ENCODE measurements around the gene C1orf198. TPM values are rescaled to one million over a fixed set of nuclear protein-coding genes. Genes with fewer than 3 reads are reported as not detected.

C1orf198 gene
- total and polyA plus RNA-seq, 2 experiments from 2014 or later, result 76.2 to 123 TPM

DNA sequence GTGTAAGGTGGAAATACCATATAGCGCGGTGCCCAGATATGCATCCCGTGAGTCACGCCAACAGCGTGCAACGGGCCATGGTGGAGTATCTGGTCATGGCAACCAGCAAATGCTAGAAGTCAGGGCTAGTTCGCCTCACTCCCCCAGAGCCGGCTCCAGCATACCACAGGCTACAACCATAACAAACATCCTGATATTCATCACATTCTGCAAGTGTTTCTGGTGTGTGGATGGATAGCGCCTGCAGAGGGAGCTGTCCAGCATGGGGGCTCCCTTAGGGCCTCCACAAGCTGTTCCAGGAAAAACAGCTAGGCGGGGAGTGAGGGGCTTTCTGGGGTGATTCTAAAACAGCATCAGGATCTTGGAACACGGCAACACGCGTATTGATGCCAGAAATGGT, 6.8 kb downstream of the C1orf198 start:
- Histone ChIP-seq H3K4me2 (ENCODE audit: unreplicated experiment) (no peak overlapping the region), H3K9me2 (ENCODE audit: insufficient read depth) (no peaks in the 10 kb centered on the region), H3K4me3 (no peak overlapping the region), H3K9me3 (ENCODE audit: low read depth) (no peaks in the 10 kb centered on the region), H3F3A (ENCODE audit: insufficient read depth) (peaks cover 29% of the 10 kb centered on the region), H3K9ac (no peak overlapping the region), H3K27me3 (replicated peaks; ENCODE audit: insufficient read depth) (no peaks in the 10 kb centered on the region), H3K4me1 (ENCODE audit: insufficient read depth) (peaks cover 57% of the 10 kb centered on the region), H3K79me2 (ENCODE audit: insufficient read depth) (peaks cover 98% of the 10 kb centered on the region), H4K20me1 (ENCODE audit: insufficient read depth) (peaks cover 12% of the 10 kb centered on the region), H3K36me3 (ENCODE audit: low read depth) (no peaks in the 10 kb centered on the region; the same call in 1 of the 2 replicates), H3K27ac (no peak overlapping the region), H2AFZ (no peak overlapping the region)
- 95 to 96% methylated on average over 13 of the region's 13 CpGs for WGBS, 2 experiments (ENCODE audit: low coverage in 1 of 2, low lambda C conversion rate in 2 of 2, missing lambda C conversion rate in 2 of 2)
- DNase-seq, result no peak
- TF ChIP-seq EZH2phosphoT487 (IDR thresholded peaks at IDR 0.05; ENCODE audit: insufficient read depth, low read depth) (no peak), EZH2 (IDR thresholded peaks at IDR 0.05; ENCODE audit: insufficient read depth, poor library complexity, severe bottlenecking) (no peak)
- in situ Hi-C loops (cut with MboI), result no loop called here

DNA sequence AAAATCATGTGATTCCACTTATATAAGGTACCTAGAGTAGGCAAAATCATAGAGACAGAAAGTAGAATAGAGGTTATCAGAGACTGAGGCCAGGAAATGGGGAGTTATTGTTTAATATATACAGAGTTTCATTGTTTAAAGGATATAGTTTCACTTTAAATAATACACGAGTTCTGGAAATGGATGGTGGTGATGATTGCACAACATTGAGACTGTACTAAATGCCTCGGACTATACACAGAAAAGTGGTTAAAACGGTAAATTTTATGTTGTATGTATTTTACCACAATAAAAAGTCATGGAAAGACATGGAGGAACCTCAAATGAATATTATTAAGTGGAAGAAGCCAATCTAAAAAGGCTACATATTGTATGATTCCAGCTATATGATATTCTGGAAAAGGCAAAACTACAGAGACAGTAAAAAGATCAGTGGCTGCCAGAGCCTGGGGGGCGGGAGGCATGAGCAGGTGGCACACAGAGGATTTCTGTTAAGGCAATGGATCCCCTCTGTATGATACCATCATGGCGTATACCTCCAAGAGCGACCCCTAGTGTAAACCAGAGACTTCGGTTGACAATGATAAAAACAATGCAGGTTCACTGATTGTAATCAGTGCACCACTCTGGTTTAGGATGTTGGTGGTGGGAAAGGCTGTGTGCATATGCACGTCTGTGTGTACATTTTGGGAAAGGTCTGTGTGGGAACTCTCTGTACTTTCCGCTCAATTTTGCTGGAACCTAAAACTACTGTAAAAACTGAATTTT, 7.5 kb downstream of the C1orf198 start:
- no peak overlapping the region for H3K4me2 ChIP-seq (ENCODE audit: unreplicated experiment)

DNA sequence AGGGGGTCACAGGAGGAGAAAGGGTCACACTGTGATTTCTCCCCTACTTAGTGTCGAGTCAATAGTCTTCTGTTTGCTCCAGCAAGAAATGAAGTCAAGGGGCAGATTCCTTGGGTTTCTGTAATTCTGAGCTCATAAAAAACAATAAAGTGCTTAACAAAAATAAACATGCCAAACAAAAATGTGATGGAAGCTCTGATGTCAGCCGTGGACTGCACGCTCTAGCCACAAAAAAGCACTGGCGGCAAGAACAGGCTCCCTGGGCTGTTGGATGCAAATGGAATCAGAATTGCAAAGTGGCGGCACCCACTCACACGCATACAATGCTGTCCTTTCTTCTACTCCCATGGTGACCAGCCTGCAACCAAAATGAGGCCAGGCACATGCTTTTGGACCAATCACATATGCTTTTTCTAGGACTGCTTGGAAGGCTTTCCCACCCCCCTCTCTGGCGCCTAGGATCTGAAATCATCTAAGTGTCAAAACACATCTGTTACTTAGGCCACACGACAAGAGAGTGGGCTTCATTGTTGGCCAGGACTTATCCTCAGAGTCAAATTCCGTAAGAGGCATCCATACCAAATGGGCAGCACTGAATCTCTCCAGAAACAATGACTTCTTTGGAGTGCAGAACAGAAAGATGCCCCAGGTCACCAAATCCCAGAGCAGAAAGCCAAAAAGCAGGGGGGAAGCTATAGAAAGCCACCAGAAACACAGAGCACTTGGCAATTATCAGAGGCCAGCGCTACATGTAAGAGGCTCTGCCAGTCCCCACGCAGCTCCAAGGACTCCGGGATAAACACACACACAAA, 9.2 kb downstream of the C1orf198 start:
- Histone ChIP-seq H4K20me1 (ENCODE audit: insufficient read depth) (peaks cover 23% of the 10 kb centered on the region), H3K9ac (no peak overlapping the region), H3F3A (ENCODE audit: insufficient read depth) (peaks cover 8% of the 10 kb centered on the region; the same call in 1 of the 2 replicates), H3K9me3 (ENCODE audit: low read depth) (no peaks in the 10 kb centered on the region), H3K4me3 (no peak overlapping the region), H3K27me3 (replicated peaks; ENCODE audit: insufficient read depth) (no peaks in the 10 kb centered on the region), H3K79me2 (ENCODE audit: insufficient read depth) (peaks cover 100% of the 10 kb centered on the region), H3K9me2 (ENCODE audit: insufficient read depth) (no peaks in the 10 kb centered on the region), H3K36me3 (ENCODE audit: low read depth) (peaks cover 16% of the 10 kb centered on the region), H3K4me2 (ENCODE audit: unreplicated experiment) (no peak overlapping the region), H3K4me1 (ENCODE audit: insufficient read depth) (peaks cover 46% of the 10 kb centered on the region), H2AFZ (no peak overlapping the region), H3K27ac (no peak overlapping the region)
- 49% methylated on average over 12 of the region's 12 CpGs for WGBS, 2 experiments (ENCODE audit: low coverage in 1 of 2, low lambda C conversion rate in 2 of 2, missing lambda C conversion rate in 2 of 2)
- peak; percentile 9 for DNase-seq
- in situ Hi-C loops (cut with MboI), result no loop called here
- no peak for TF ChIP-seq EZH2 (IDR thresholded peaks at IDR 0.05; ENCODE audit: insufficient read depth, poor library complexity, severe bottlenecking)
- TF ChIP-seq EZH2phosphoT487 (IDR thresholded peaks at IDR 0.05; ENCODE audit: insufficient read depth, low read depth), result no peak

More for the DNA sequence above, 7.5 kb downstream of the C1orf198 start:
- Histone ChIP-seq H3K27me3 (replicated peaks; ENCODE audit: insufficient read depth) (no peaks in the 10 kb centered on the region), H3K9me3 (ENCODE audit: low read depth) (no peaks in the 10 kb centered on the region), H3K9me2 (ENCODE audit: insufficient read depth) (no peaks in the 10 kb centered on the region), H3F3A (ENCODE audit: insufficient read depth) (peaks cover 22% of the 10 kb centered on the region), H3K36me3 (ENCODE audit: low read depth) (no peaks in the 10 kb centered on the region; the same call in 1 of the 2 replicates), H3K27ac (no peak overlapping the region), H2AFZ (no peak overlapping the region), H3K4me3 (no peak overlapping the region), H4K20me1 (ENCODE audit: insufficient read depth) (peaks cover 14% of the 10 kb centered on the region), H3K79me2 (ENCODE audit: insufficient read depth) (peaks cover 100% of the 10 kb centered on the region), H3K4me1 (ENCODE audit: insufficient read depth) (peaks cover 58% of the 10 kb centered on the region), H3K9ac (no peak overlapping the region)
- no peak for TF ChIP-seq EZH2phosphoT487 (IDR thresholded peaks at IDR 0.05; ENCODE audit: insufficient read depth, low read depth)
- TF ChIP-seq EZH2 (IDR thresholded peaks at IDR 0.05; ENCODE audit: insufficient read depth, poor library complexity, severe bottlenecking), result no peak
- 85 to 87% methylated on average over 9 of the region's 9 CpGs for WGBS, 2 experiments (ENCODE audit: low coverage in 1 of 2, low lambda C conversion rate in 2 of 2, missing lambda C conversion rate in 2 of 2)
- no peak for DNase-seq
- in situ Hi-C loops (cut with MboI), result no loop called here

DNA sequence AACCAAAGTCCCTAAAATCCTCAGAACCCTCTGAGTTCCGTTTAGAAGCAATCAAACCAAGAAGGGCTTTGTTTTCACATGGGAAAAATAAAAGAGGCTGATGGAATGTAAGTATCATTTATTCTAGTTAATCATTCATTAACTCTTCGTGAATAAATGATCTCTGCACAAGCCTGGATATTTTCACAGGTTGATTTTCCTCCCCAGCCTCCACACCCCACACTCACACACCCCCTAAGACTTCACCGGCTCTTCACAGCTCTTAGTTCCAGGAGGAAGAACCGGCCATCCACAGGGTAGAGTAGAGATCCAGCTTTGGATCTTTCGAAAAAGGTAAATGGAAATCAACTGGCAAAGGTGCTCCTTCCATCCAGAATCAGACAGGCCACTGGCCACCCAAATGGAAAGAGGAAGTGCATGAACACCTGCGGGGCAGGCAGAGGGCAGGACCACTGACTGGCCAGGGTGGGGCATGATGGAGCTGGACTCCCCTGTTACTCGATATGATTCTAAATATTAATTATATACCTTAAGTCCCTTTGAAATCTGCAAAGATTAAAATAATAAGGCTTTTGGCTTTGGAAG, 10.0 kb downstream of the C1orf198 start:
- TF ChIP-seq EZH2phosphoT487 (IDR thresholded peaks at IDR 0.05; ENCODE audit: insufficient read depth, low read depth), result no peak
- no peak for TF ChIP-seq EZH2 (IDR thresholded peaks at IDR 0.05; ENCODE audit: insufficient read depth, poor library complexity, severe bottlenecking)
- Histone ChIP-seq H4K20me1 (ENCODE audit: insufficient read depth) (peaks cover 23% of the 10 kb centered on the region), H3K4me1 (ENCODE audit: insufficient read depth) (peaks cover 39% of the 10 kb centered on the region), H3K9ac (no peak overlapping the region), H3K79me2 (ENCODE audit: insufficient read depth) (peaks cover 100% of the 10 kb centered on the region), H3K4me3 (no peak overlapping the region), H3K27me3 (replicated peaks; ENCODE audit: insufficient read depth) (no peaks in the 10 kb centered on the region), H3K36me3 (ENCODE audit: low read depth) (peaks cover 24% of the 10 kb centered on the region), H3K9me3 (ENCODE audit: low read depth) (no peaks in the 10 kb centered on the region), H2AFZ (no peak overlapping the region), H3F3A (ENCODE audit: insufficient read depth) (peaks cover 8% of the 10 kb centered on the region; the same call in 1 of the 2 replicates), H3K4me2 (ENCODE audit: unreplicated experiment) (no peak overlapping the region), H3K9me2 (ENCODE audit: insufficient read depth) (no peaks in the 10 kb centered on the region), H3K27ac (no peak overlapping the region)
- no peak for DNase-seq
- in situ Hi-C loops (cut with MboI), result no loop called here
- 80 to 86% methylated on average over 7 of the region's 7 CpGs for WGBS, 2 experiments (ENCODE audit: low coverage in 1 of 2, low lambda C conversion rate in 2 of 2, missing lambda C conversion rate in 2 of 2)

Measured in GM23248 (cell line).